ENCODE data around the gene HYAL3. TPM values are rescaled to one million over a fixed set of nuclear protein-coding genes. Genes with fewer than 3 reads are reported as not detected.
"Not testable (repeated sequence)": the region's sequence is repeated elsewhere in the genome, so short reads cannot be mapped to it uniquely, and the experiment has no call there.

The HYAL3 gene
- total and polyA plus RNA-seq, 5 donors: 1.1 to 2.9 (median 2.1) TPM

DNA sequence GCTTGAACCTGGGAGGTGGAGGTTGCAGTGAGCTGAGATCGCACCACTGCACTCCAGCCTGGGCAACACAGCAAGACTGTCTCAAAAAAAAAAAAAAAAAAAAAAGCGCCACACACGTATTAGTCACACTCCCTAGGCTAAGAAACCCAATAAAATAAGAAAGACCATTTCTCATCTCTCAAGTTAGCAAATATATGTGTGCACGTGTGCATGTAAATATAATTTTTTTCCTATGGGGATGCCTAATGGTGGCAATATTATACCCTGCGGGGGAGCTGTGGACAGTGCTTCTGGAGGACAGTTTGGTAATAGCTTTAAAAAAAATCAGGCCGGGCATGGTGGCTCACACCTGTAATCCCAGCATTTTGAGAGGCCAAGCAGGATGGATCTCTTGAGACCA is 15.1 kb downstream of the HYAL3 start:
- H3K4me1 ChIP-seq (ENCODE audit: control insufficient read depth, insufficient read depth, low read length); intact Hi-C loops (cut with DNase I); H3K9me3 ChIP-seq (ENCODE audit: control insufficient read depth, low read length); H3K27me3 ChIP-seq (ENCODE audit: control insufficient read depth, insufficient read depth); H3K4me3 ChIP-seq (ENCODE audit: low read length); H3K27ac ChIP-seq (ENCODE audit: low read length); ATAC-seq; DNase-seq: not testable (repeated sequence)
- WGBS: 87% methylated on average over 6 of the region's 6 CpGs

DNA sequence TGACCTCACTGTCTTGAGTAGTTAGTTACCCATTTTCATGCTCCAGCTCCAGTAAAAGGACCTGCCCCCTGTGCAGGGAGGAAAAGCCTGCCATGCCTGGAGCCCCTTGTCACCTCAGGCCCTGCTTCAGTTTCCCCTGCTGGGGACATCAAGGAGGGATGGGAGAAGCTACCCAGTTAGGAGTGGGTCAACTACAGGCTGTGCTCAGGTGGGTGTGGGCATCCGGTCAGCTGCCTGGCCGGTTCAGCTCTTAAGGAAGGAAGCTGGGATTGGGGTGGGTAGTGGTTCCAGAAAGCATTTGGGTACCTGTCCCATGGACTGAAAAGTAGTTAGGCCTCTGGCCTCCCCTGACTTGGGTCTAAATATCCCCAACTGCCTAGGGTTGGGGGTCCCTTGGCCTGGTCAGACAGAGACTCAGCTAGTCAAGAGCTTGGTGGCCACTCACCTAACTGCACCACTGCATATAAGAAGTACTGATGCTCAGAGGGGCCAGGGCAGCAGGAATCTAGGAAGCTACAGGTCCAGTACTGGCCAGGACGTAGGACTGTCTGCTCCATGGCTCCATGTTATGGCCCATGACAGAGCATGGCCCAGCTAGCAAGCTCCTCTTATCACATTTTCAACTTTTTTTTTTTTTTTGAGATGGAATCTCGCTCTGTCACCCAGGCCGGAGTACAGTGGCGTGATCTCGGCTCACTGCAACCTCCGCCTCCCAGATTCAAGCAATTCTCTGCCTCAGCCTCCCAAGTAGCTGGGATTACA is 19.8 kb downstream of the HYAL3 start:
- Histone ChIP-seq H3K4me1 (ENCODE audit: control insufficient read depth, insufficient read depth, low read length) (peaks cover 2% of the 10 kb centered on the region), H3K4me3 (ENCODE audit: low read length) (peak overlapping the region; percentile 9), H3K27ac (ENCODE audit: low read length) (peak overlapping the region; percentile 89), H3K27me3 (ENCODE audit: control insufficient read depth, insufficient read depth) (no peaks in the 10 kb centered on the region), H3K9me3 (ENCODE audit: control insufficient read depth, low read length) (no peaks in the 10 kb centered on the region)
- WGBS: 81% methylated on average over 8 of the region's 8 CpGs
- DNase-seq (no peak), ATAC-seq (peak; percentile 2)
- intact Hi-C loops (cut with DNase I): loop anchor here in 2 of 4 donors (10.0 kb wide), 1 partner anchor 155 kb away; no protein-coding TSS in a partner anchor

GRCh38 chr3:50278880-50279224 is 20.4 kb downstream of the HYAL3 start, which contains the start of gene LSMEM2:
Gene LSMEM2 (plus strand): TSS chr3:50279087. CDS start chr3:50279114, 27 bp downstream.
- Histone ChIP-seq H3K9me3 (ENCODE audit: control insufficient read depth, low read length) (no peaks in the 10 kb centered on the region), H3K4me3 (ENCODE audit: low read length) (peak within 1 kb of the TSS; percentile 9), H3K27me3 (ENCODE audit: control insufficient read depth, insufficient read depth) (no peaks in the 10 kb centered on the region), H3K27ac (ENCODE audit: low read length) (peak within 1 kb of the TSS; percentile 89), H3K4me1 (ENCODE audit: control insufficient read depth, insufficient read depth, low read length) (peaks cover 2% of the 10 kb centered on the region)
- DNase-seq (peak in 2 of 3 donors; percentile 80), ATAC-seq (peak; percentile 43 to 78)
- intact Hi-C loops (cut with DNase I): loop anchor here in 2 of 4 donors (10.0 kb wide), 1 partner anchor 154 kb away; no protein-coding TSS in a partner anchor
- 37% methylated on average over 2 of the region's 2 CpGs for WGBS

GRCh38 chr3:50278123-50278879 is 20.9 kb downstream of the HYAL3 start:
- H3K9me3 ChIP-seq (ENCODE audit: control insufficient read depth, low read length): no peaks in the 10 kb centered on the region
- DNase-seq (no peak), ATAC-seq (peak in 1 of 2 donors; percentile 1)
- peak overlapping the region; percentile 89 for H3K27ac ChIP-seq (ENCODE audit: low read length)
- H3K27me3 ChIP-seq (ENCODE audit: control insufficient read depth, insufficient read depth): no peaks in the 10 kb centered on the region
- no peak overlapping the region for H3K4me3 ChIP-seq (ENCODE audit: low read length)
- intact Hi-C loops (cut with DNase I): loop anchor here in 2 of 4 donors (10.0 kb wide), 1 partner anchor 154 kb away; no protein-coding TSS in a partner anchor
- peaks cover 2% of the 10 kb centered on the region for H3K4me1 ChIP-seq (ENCODE audit: control insufficient read depth, insufficient read depth, low read length)
- 76% methylated on average over 4 of the region's 4 CpGs for WGBS

DNA sequence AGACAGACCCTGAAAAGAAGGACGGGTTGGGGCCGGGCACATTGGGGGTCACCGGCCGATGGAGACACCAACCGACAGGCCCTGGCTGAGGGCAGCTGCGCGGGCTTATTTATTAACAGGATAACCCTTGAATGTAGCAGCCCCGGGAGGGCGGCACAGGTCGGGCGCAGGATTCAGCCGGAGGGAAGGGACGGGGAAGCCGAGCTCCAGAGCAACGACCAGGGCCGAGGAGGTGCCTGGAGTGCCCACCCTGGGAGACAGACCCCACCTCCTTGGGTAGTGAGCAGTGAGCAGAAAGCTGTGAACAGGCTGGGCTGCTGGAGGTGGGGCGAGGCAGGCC is 22.5 kb downstream of the HYAL3 start:
- no peaks in the 10 kb centered on the region for H3K27me3 ChIP-seq (ENCODE audit: control insufficient read depth, insufficient read depth)
- no peak for ATAC-seq
- peaks cover 2% of the 10 kb centered on the region for H3K4me1 ChIP-seq (ENCODE audit: control insufficient read depth, insufficient read depth, low read length)
- no peak overlapping the region for H3K4me3 ChIP-seq (ENCODE audit: low read length)
- WGBS: 89% methylated on average over 17 of the region's 17 CpGs
- DNase-seq: no peak
- H3K9me3 ChIP-seq (ENCODE audit: control insufficient read depth, low read length): no peaks in the 10 kb centered on the region
- intact Hi-C loops (cut with DNase I): loop anchor here in 2 of 4 donors (10.0 kb wide), 1 partner anchor 152 kb away; no protein-coding TSS in a partner anchor
- no peak overlapping the region for H3K27ac ChIP-seq (ENCODE audit: low read length)

GRCh38 chr3:50275996-50276761 is 23.0 kb downstream of the HYAL3 start:
- intact Hi-C loops (cut with DNase I): loop anchor here in 3 of 4 donors (2.0 to 10.0 kb wide), 2 partner anchors 49 to 151 kb away; no protein-coding TSS in a partner anchor
- Histone ChIP-seq H3K4me3 (ENCODE audit: low read length) (no peak overlapping the region), H3K27me3 (ENCODE audit: control insufficient read depth, insufficient read depth) (no peaks in the 10 kb centered on the region), H3K4me1 (ENCODE audit: control insufficient read depth, insufficient read depth, low read length) (peaks cover 2% of the 10 kb centered on the region), H3K27ac (ENCODE audit: low read length) (no peak overlapping the region), H3K9me3 (ENCODE audit: control insufficient read depth, low read length) (no peaks in the 10 kb centered on the region)
- ATAC-seq (no peak), DNase-seq (peak in 2 of 3 donors; percentile 67 to 69)
- WGBS: 48% methylated on average over 79 of the region's 79 CpGs

DNA sequence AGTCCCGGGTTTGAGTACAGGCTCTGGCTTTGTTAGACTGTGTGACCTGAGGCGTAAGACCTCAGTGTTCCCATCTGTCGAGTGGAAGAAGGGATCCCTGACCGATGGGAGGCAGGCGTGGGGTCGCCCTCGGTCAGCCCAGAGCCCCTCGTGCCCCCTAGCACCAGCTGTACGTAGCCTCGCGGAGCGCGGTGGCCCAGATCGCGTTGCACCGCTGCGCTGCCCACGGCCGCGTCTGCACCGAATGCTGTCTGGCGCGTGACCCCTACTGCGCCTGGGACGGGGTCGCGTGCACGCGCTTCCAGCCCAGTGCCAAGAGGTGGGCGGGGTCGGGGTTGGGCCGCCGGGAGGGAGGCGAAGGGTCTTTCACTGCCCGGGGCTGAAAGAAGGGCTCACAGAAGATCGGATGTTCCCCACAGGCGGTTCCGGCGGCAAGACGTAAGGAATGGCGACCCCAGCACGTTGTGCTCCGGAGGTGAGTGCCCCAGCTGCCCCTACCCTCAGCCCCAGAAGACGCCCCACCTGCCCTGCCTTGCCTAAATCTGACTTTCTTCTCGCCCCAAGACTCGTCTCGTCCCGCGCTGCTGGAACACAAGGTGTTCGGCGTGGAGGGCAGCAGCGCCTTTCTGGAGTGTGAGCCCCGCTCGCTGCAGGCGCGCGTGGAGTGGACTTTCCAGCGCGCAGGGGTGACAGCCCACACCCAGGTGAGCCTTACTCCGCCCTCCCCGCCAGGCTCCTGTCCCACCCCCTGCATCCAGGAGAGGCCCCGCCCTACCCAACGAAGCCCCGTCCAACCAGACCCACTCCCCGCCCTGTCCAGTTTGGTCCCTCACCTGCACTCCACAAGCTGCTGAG is 23.8 kb downstream of the HYAL3 start:
- Histone ChIP-seq H3K27me3 (ENCODE audit: control insufficient read depth, insufficient read depth) (no peaks in the 10 kb centered on the region), H3K9me3 (ENCODE audit: control insufficient read depth, low read length) (no peaks in the 10 kb centered on the region), H3K4me3 (ENCODE audit: low read length) (no peak overlapping the region), H3K27ac (ENCODE audit: low read length) (no peak overlapping the region), H3K4me1 (ENCODE audit: control insufficient read depth, insufficient read depth, low read length) (peaks cover 2% of the 10 kb centered on the region)
- DNase-seq (peak in 2 of 3 donors; percentile 45 to 64), ATAC-seq (no peak)
- WGBS: 35% methylated on average over 65 of the region's 65 CpGs
- intact Hi-C loops (cut with DNase I): loop anchor here in 3 of 4 donors (2.0 to 10.0 kb wide), 2 partner anchors 49 to 151 kb away; no protein-coding TSS in a partner anchor

GRCh38 chr3:50274371-50275104 is 24.7 kb downstream of the HYAL3 start:
- no peak overlapping the region for H3K4me3 ChIP-seq (ENCODE audit: low read length)
- peak in 1 of 2 donors; percentile 20 for ATAC-seq
- H3K27me3 ChIP-seq (ENCODE audit: control insufficient read depth, insufficient read depth): no peaks in the 10 kb centered on the region

DNA sequence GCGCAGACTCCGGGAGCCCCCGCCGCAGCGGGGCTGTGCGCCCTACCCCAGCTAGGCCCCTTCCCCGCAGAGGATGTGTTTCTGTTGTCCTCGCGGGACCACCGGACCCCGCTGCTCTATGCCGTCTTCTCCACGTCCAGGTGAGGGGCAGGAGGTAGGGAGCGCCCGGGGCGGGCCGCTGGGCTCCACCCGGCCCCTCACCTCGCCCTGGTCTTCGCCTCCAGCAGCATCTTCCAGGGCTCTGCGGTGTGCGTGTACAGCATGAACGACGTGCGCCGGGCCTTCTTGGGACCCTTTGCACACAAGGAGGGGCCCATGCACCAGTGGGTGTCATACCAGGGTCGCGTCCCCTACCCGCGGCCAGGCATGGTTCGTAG is 25.5 kb downstream of the HYAL3 start:
- intact Hi-C loops (cut with DNase I): loop anchor here (2.0 to 10.0 kb wide), 6 partner anchors 46 to 149 kb away; partner anchors contain the start of gene GNAT1 (in 1 of the 4)
- no peaks in the 10 kb centered on the region for H3K27me3 ChIP-seq (ENCODE audit: control insufficient read depth, insufficient read depth)
- peak in 1 of 3 donors; percentile 67 for DNase-seq
- no peak overlapping the region for H3K4me3 ChIP-seq (ENCODE audit: low read length)
- H3K4me1 ChIP-seq (ENCODE audit: control insufficient read depth, insufficient read depth, low read length): peaks cover 2% of the 10 kb centered on the region
- H3K9me3 ChIP-seq (ENCODE audit: control insufficient read depth, low read length): no peaks in the 10 kb centered on the region
- H3K27ac ChIP-seq (ENCODE audit: low read length): no peak overlapping the region
- peak in 1 of 2 donors; percentile 1 for ATAC-seq
- WGBS: 56% methylated on average over 31 of the region's 31 CpGs

More at GRCh38 chr3:50274371-50275104, 24.7 kb downstream of the HYAL3 start:
- peaks cover 2% of the 10 kb centered on the region for H3K4me1 ChIP-seq (ENCODE audit: control insufficient read depth, insufficient read depth, low read length)
- 29% methylated on average over 26 of the region's 26 CpGs for WGBS
- no peak overlapping the region for H3K27ac ChIP-seq (ENCODE audit: low read length)
- H3K9me3 ChIP-seq (ENCODE audit: control insufficient read depth, low read length): no peaks in the 10 kb centered on the region
- intact Hi-C loops (cut with DNase I): loop anchor here (2.0 to 10.0 kb wide), 5 partner anchors 47 to 150 kb away; partner anchors contain the start of gene GNAT1 (in 1 of the 4)
- DNase-seq: peak in 2 of 3 donors; percentile 73 to 79

Measured in right cardiac atrium (tissue), 5 donors.